ENCODE data around the gene FGGY.

DNA sequence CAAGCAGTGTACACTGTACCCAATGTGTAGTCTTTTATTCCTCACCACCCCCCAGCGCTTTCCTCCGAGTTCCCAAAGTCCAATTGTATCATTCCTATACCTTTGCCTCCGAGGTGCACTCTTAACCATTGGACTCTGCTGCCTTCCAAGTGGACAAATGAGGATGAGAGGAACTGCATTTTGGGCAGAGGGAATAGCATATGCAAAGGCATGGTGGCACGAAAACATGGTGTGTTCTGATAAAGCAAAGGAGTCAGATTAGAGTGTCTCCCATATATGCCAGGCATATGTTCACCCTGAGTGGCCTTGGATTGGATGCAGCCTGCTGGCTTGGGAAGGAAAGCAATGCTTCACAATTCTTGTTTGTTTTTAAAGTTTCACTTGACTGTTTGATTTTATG, 25.5 kb downstream of the FGGY start:
- TF ChIP-seq POLR2A (IDR thresholded peaks at IDR 0.05): no peak
- TF ChIP-seq, protein P1, sequence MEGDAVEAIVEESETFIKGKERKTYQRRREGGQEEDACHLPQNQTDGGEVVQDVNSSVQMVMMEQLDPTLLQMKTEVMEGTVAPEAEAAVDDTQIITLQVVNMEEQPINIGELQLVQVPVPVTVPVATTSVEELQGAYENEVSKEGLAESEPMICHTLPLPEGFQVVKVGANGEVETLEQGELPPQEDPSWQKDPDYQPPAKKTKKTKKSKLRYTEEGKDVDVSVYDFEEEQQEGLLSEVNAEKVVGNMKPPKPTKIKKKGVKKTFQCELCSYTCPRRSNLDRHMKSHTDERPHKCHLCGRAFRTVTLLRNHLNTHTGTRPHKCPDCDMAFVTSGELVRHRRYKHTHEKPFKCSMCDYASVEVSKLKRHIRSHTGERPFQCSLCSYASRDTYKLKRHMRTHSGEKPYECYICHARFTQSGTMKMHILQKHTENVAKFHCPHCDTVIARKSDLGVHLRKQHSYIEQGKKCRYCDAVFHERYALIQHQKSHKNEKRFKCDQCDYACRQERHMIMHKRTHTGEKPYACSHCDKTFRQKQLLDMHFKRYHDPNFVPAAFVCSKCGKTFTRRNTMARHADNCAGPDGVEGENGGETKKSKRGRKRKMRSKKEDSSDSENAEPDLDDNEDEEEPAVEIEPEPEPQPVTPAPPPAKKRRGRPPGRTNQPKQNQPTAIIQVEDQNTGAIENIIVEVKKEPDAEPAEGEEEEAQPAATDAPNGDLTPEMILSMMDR (IDR thresholded peaks at IDR 0.05): no peak

All from body of pancreas (tissue), 4 donors.